ENCODE measurements around the gene TMEM151B.

The TMEM151B gene

GRCh38 chr6:44285552-44286284 is 15.5 kb downstream of the TMEM151B start:
- DNase-seq = no peak

GRCh38 chr6:44286285-44286565 is 16.0 kb downstream of the TMEM151B start:
- no peak for DNase-seq

- DNase-seq = no peak
These were observed 16.5 kb downstream of the TMEM151B start for GRCh38 chr6:44286747-44287146.

GRCh38 chr6:44289726-44290260 is 19.5 kb downstream of the TMEM151B start:
- DNase-seq = no peak

GRCh38 chr6:44291841-44292240 is 21.6 kb downstream of the TMEM151B start:
- DNase-seq = no peak

- DNase-seq = no peak
These were observed 22.6 kb downstream of the TMEM151B start for GRCh38 chr6:44292661-44293365.

GRCh38 chr6:44294832-44295791 is 24.9 kb downstream of the TMEM151B start:
- no peak for DNase-seq

GRCh38 chr6:44297063-44298038 is 27.1 kb downstream of the TMEM151B start:
- peak; percentile 20 for DNase-seq

- DNase-seq = no peak
These were observed 28.0 kb downstream of the TMEM151B start for GRCh38 chr6:44298055-44298803.

- DNase-seq = no peak
These were observed 28.6 kb downstream of the TMEM151B start for GRCh38 chr6:44298864-44299263.

- DNase-seq = no peak
These were observed 30.1 kb downstream of the TMEM151B start for GRCh38 chr6:44300292-44300823.

GRCh38 chr6:44301106-44301505 is 30.9 kb downstream of the TMEM151B start:
- no peak for DNase-seq

GRCh38 chr6:44301782-44302564 is 31.7 kb downstream of the TMEM151B start:
- DNase-seq = no peak

- DNase-seq = no peak
These were observed 32.6 kb downstream of the TMEM151B start for GRCh38 chr6:44302856-44303255.

- no peak for DNase-seq
These were observed 33.6 kb downstream of the TMEM151B start for GRCh38 chr6:44303842-44304241.

- DNase-seq = peak; percentile 5
These were observed 34.3 kb downstream of the TMEM151B start for GRCh38 chr6:44304282-44305199.

- no peak for DNase-seq
These were observed 35.0 kb downstream of the TMEM151B start for GRCh38 chr6:44305200-44305725.

- DNase-seq = no peak
These were observed 36.5 kb downstream of the TMEM151B start for GRCh38 chr6:44306710-44307109.

- no peak for DNase-seq
These were observed 37.0 kb downstream of the TMEM151B start for GRCh38 chr6:44307217-44307616.
